ENCODE data around the gene PITPNB.

- TF ChIP-seq POLR2A (IDR thresholded peaks at IDR 0.05; ENCODE audit: low read depth, low read length) (no peak), POLR2AphosphoS5 (IDR thresholded peaks at IDR 0.05; ENCODE audit: low read depth, low read length) (no peak)
Observed at GRCh38 chr22:27900153-27900552, 18.9 kb downstream of the PITPNB start.
